PC-9 (cell line): ENCODE results near the gene PRPSAP2.

Experiments used
- EZH2 ChIP-seq: fragments of 200-600 bp; sonication (generic); IDR thresholded peaks from 2 replicates; pipeline ENCODE4 v1.8.0; 2017; ENCODE audit warnings: antibody characterized with exemption, low read depth
- TF ChIP-seq, protein P1 (sequence below): fragments of 200-600 bp; sonication (generic); conservative IDR thresholded peaks from 2 replicates; pipeline ENCODE4 v1.6.1; 2017; ENCODE audit warnings: mixed run types, antibody characterized with exemption, mild to moderate bottlenecking, moderate library complexity

DNA sequence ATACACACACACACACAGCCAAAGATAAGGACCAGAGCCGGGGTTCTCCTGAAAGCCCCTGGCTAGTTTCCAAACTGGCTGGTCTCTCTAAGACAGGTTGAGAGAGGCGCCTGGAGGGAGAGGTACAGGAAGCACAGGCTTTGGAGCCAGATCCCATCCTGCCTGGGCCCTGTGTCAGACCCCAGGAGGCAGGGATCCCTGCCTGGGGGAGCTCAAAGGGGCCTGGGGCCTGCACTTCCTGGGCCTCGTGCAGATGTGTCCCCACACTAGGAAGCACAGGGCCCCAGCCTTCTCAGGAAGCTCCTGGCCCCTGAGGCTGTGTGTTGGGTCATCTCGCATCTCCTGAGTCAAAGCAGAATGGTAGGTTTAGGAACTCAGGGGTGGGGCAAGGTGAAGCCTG is 110.0 kb downstream of the PRPSAP2 start:
- no peak for TF ChIP-seq EZH2
- TF ChIP-seq, protein P1, sequence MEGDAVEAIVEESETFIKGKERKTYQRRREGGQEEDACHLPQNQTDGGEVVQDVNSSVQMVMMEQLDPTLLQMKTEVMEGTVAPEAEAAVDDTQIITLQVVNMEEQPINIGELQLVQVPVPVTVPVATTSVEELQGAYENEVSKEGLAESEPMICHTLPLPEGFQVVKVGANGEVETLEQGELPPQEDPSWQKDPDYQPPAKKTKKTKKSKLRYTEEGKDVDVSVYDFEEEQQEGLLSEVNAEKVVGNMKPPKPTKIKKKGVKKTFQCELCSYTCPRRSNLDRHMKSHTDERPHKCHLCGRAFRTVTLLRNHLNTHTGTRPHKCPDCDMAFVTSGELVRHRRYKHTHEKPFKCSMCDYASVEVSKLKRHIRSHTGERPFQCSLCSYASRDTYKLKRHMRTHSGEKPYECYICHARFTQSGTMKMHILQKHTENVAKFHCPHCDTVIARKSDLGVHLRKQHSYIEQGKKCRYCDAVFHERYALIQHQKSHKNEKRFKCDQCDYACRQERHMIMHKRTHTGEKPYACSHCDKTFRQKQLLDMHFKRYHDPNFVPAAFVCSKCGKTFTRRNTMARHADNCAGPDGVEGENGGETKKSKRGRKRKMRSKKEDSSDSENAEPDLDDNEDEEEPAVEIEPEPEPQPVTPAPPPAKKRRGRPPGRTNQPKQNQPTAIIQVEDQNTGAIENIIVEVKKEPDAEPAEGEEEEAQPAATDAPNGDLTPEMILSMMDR, result no peak
